ENCODE measurements around the gene FBXL22.

FBXL22 gene

GRCh38 chr15:63597038-63597790, at the start of gene FBXL22:
Gene FBXL22 (plus strand): TSS chr15:63597387. CDS start chr15:63597393, 6 bp downstream.
- CTCF ChIA-PET, result interaction anchor here (1.0 to 1.2 kb wide), 3 partner anchors 9 to 308 kb away, joined by 3 to 4 read pairs (median 4); no protein-coding TSS in a partner anchor
- 0 out of 2 replicates have a peak, but pooled peaks cover 2% of the 10 kb centered on the region for H3K4me1 ChIP-seq (ENCODE audit: control insufficient read depth, insufficient read depth, low read length)
- no peaks in the 10 kb centered on the region for H3K9me3 ChIP-seq (ENCODE audit: control insufficient read depth, insufficient read depth, low read depth, low read length)
- peaks cover 0 to 18% of the 10 kb centered on the region in 2 experiments; a peak in 2 of 3 replicates for H3K36me3 ChIP-seq (ENCODE audit: control insufficient read depth in 2 of 2, insufficient read depth in 1 of 2, low read length in 2 of 2)
- TF ChIP-seq SCRT2 (tag by site-specific recombination; IDR thresholded peaks at IDR 0.05) (peak; percentile 86), ZNF785 (tag by site-specific recombination; IDR thresholded peaks at IDR 0.05) (no peak), TSHZ1 (tag by site-specific recombination; IDR thresholded peaks at IDR 0.05; ENCODE audit: borderline replicate concordance) (no peak), ZNF341 (tag by site-specific recombination; IDR thresholded peaks at IDR 0.05; ENCODE audit: low read depth) (peak; percentile 60), ZNF571 (tag by site-specific recombination; IDR thresholded peaks at IDR 0.05) (no peak), ZBTB21 (tag by site-specific recombination; IDR thresholded peaks at IDR 0.05) (no peak), ZNF366 (tag by site-specific recombination; conservative IDR thresholded peaks at IDR 0.05) (no peak), ZNF114 (tag by site-specific recombination; IDR thresholded peaks at IDR 0.05) (no peak), SCRT1 (tag by site-specific recombination; IDR thresholded peaks at IDR 0.05; ENCODE audit: borderline replicate concordance) (peak; percentile 84), SP7 (tag by site-specific recombination; IDR thresholded peaks at IDR 0.05) (no peak), ZNF174 (tag by site-specific recombination; IDR thresholded peaks at IDR 0.05) (no peak), ZBTB11 (tag by site-specific recombination; conservative IDR thresholded peaks at IDR 0.05; ENCODE audit: low read depth) (no peak), PBX3 (CRISPR knock-in tag; IDR thresholded peaks at IDR 0.05) (no peak), KLF8 (tag by site-specific recombination; IDR thresholded peaks at IDR 0.05) (no peak)
- no peak within 1 kb of the TSS for H3K4me3 ChIP-seq (ENCODE audit: low read depth, low read length)
- POLR2A ChIA-PET, result interaction anchor here (0.6 kb wide), 1 partner anchor 40 kb away, joined by 4 read pairs; no protein-coding TSS in a partner anchor
- H3K27ac ChIP-seq (ENCODE audit: extremely low read depth, low read depth, low read length), result no peak within 1 kb of the TSS

GRCh38 chr15:63551400-63551799, 45.8 kb upstream of the FBXL22 start:
- Histone ChIP-seq H3K9me3 (ENCODE audit: control insufficient read depth, insufficient read depth, low read depth, low read length) (no peaks in the 10 kb centered on the region), H3K4me1 (ENCODE audit: control insufficient read depth, insufficient read depth, low read length) (peaks cover 18% of the 10 kb centered on the region; the same call in 1 of the 2 replicates), H3K36me3 (ENCODE audit: control insufficient read depth in 2 of 2, insufficient read depth in 1 of 2, low read length in 2 of 2) (no peaks in the 10 kb centered on the region), H3K4me3 (ENCODE audit: low read depth, low read length) (no peak overlapping the region), H3K27ac (ENCODE audit: extremely low read depth, low read depth, low read length) (no peak overlapping the region)
- ChIA-PET POLR2A (no interaction called here), CTCF (no interaction called here)
- TF ChIP-seq ZNF341 (tag by site-specific recombination; IDR thresholded peaks at IDR 0.05; ENCODE audit: low read depth), result no peak
- TF ChIP-seq PRDM6 (tag by site-specific recombination; IDR thresholded peaks at IDR 0.05), result peak; percentile 57
